Duodenal mucosa (tissue), 2 donors: Measurements from ENCODE around the gene PRPF19.

Source experiments
- H3K27ac ChIP-seq: one replicate; pipeline ENCODE4 v1.7.0; 2013; ENCODE audit warnings: low read depth, low read length
- H3K27me3 ChIP-seq, 2 donors: one replicate each; pipeline ENCODE4 v1.7.0; 2013; ENCODE audit warnings: low read length in 2 of 2, control low read depth in 1 of 2; ENCODE audit not compliant: insufficient read depth in 2 of 2, control insufficient read depth in 1 of 2
- H3K36me3 ChIP-seq, 2 donors: one replicate each; pipeline ENCODE4 v1.7.0; 2013; ENCODE audit warnings: low read length in 2 of 2, control low read depth in 1 of 2; ENCODE audit not compliant: insufficient read depth in 2 of 2, control insufficient read depth in 1 of 2
- H3K4me1 ChIP-seq, 2 donors: one replicate each; pipeline ENCODE4 v1.7.0; 2013; ENCODE audit warnings: low read length in 2 of 2, control low read depth in 1 of 2; ENCODE audit not compliant: insufficient read depth in 2 of 2, control insufficient read depth in 1 of 2
- H3K4me3 ChIP-seq, 2 donors: one replicate each; pipeline ENCODE4 v1.7.0; 2013; ENCODE audit warnings: low read length in 2 of 2, low read depth in 1 of 2
- H3K9ac ChIP-seq, 2 donors: one replicate each; pipeline ENCODE4 v1.7.0; 2013; ENCODE audit warnings: low read length in 2 of 2, low read depth in 1 of 2
- H3K9me3 ChIP-seq, 2 donors: one replicate each; pipeline ENCODE4 v1.7.0; 2013; ENCODE audit warnings: low read length in 2 of 2, control low read depth in 1 of 2; ENCODE audit not compliant: control insufficient read depth in 1 of 2

The PRPF19 gene

DNA sequence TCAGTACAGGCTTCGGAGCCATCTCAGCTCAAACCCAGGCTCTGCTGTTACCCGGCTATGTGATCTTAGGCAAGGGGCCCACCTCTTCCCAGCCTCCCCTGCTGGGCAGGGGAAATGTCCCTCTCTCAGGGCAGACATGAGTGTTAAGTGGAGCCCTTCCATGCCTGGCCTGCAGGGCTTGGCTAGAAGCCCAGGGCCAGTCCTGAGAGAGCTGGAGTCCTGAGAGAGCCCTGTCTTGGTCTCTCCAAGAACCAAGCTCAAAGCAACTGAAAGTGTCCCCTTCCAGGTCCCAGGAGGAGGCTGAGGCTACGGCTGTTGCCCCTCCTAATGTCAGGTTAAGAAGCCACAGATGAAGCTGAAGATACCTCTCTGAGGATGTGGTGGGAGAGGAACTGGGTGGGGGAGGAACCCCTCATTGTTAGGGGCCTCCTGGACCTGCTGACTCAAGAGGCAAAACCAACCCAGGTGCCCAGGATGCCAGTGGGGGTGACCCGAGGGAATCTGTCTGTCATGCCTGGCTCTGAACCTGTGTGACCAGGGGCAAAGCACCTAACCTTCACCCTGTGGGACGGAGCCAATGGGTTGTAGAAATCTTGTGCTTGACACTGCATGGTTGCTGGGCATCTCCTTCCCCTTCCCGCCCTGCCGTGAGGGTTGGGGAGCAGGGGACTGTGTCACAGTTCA lies 34.9 kb downstream of the PRPF19 start:
- H3K27me3 ChIP-seq = no peaks in the 10 kb centered on the region
- no peak overlapping the region for H3K4me3 ChIP-seq
- no peaks in the 10 kb centered on the region for H3K9me3 ChIP-seq
- H3K27ac ChIP-seq = peak overlapping the region; percentile 28
- H3K4me1 ChIP-seq = peaks cover 20 to 32% of the 10 kb centered on the region in 2 donors
- H3K36me3 ChIP-seq = peaks cover 0 to 2% of the 10 kb centered on the region in 2 donors
- no peak overlapping the region for H3K9ac ChIP-seq

DNA sequence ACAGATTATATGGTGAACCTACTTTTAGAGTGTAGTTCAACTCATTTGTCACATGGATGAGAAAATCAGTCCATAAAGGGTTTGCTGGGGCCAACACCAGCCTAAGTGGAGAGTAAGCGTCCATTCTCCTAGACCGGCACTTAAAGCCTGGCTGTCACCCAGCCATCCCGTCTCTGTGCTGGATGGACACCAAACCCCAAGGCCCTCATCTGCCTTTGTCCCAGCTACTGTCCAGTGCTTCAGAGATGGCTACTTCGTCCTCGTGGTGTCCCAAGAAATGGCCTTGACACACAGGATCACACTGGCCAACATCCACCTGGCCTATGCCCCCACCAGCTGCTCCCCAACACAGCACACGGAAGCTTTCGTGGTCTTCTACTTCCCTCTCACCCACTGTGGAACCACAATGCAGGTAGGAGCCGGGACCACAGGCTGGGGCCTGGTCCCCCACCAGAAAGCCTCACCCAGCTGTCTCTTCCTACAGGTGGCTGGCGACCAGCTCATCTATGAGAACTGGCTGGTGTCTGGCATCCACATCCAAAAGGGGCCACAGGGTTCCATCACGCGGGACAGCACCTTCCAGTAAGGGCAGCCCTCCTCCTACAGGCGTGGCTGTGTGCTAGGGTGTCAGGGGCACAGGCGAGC lies 35.5 kb downstream of the PRPF19 start:
- Histone ChIP-seq H3K9ac (no peak overlapping the region), H3K4me1 (peaks cover 20 to 30% of the 10 kb centered on the region in 2 donors)

DNA sequence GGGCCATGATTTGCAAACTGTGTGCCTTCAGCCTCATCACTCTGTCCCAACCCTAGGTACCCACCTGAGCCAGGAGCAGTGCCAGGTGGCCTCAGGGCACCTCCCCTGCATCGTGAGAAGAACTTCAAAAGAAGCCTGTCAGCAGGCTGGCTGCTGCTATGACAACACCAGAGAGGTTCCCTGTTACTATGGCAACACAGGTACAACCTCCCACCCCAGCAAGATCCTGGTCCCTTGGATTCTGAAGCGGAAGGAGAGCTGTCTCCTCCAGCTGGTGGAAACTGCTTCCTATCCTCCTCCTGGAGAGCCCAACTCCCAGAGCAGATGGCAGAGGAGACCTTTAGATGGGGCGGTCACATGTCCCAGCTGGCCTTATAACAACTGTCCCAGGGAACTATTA lies 36.1 kb downstream of the PRPF19 start:
- H3K4me3 ChIP-seq = no peak overlapping the region
- no peak overlapping the region for H3K27ac ChIP-seq
- H3K9me3 ChIP-seq = no peaks in the 10 kb centered on the region
- no peaks in the 10 kb centered on the region for H3K27me3 ChIP-seq
- H3K36me3 ChIP-seq = peaks cover 0 to 2% of the 10 kb centered on the region in 2 donors
- H3K9ac ChIP-seq = no peak overlapping the region
- H3K4me1 ChIP-seq = peaks cover 20 to 28% of the 10 kb centered on the region in 2 donors

More for the DNA sequence above, 35.5 kb downstream of the PRPF19 start:
- Histone ChIP-seq H3K9me3 (no peaks in the 10 kb centered on the region), H3K27me3 (no peaks in the 10 kb centered on the region), H3K36me3 (peaks cover 0 to 2% of the 10 kb centered on the region in 2 donors), H3K27ac (peak overlapping the region; percentile 6), H3K4me3 (no peak overlapping the region)

DNA sequence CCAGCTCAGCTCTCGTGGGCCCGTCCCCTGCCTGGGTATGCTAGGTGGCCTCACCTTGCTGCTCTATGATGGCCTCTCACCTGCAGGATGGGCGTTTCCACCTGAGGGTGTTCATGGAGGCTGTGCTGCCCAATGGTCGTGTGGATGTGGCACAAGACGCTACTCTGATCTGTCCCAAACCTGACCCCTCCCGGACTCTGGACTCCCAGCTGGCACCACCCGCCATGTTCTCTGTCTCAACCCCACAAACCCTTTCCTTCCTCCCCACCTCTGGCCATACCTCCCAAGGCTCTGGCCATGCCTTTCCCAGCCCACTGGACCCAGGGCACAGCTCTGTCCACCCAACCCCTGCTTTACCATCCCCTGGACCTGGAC lies 36.9 kb downstream of the PRPF19 start:
- Histone ChIP-seq H3K4me1 (peaks cover 20 to 28% of the 10 kb centered on the region in 2 donors), H3K27ac (no peak overlapping the region), H3K9me3 (no peaks in the 10 kb centered on the region), H3K9ac (no peak overlapping the region), H3K27me3 (no peaks in the 10 kb centered on the region), H3K4me3 (no peak overlapping the region), H3K36me3 (no peaks in the 10 kb centered on the region)

DNA sequence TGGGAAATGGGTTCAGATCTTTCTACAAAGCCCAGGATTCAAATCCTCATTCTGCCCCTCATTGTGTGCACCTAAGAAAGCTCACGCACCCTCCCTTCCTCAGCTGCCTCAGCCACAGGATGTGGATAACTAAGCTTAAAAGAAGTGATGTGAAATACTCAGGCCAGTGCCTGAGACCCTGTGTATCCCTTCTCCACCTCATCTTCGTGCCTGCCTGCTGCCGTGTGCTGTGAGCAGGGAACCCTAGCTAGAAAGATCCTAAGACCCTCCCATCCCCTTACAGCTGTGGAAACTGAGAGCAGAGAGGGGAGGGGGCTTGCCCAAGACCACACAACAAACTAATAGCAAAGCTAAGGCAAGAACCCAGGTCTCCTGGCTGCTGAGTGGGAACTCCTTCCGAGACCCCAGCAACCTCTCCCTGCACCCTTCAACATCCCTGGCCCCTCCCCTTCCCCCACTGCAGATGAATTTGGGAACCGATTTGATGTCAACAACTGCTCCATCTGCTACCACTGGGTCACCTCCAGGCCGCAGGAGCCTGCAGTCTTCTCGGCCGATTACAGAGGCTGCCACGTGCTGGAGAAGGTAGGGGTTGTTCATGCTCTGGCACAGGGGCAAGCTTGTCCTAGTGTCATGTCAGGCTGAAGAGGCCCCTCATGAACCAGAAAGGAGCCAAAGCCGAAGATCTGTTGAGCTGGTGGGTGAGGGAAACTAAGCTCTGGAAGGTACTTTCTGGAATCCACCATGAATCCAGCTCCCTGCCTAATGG lies 37.5 kb downstream of the PRPF19 start:
- H3K4me3 ChIP-seq = no peak overlapping the region
- H3K27me3 ChIP-seq = no peaks in the 10 kb centered on the region
- H3K27ac ChIP-seq = no peak overlapping the region
- H3K9ac ChIP-seq = no peak overlapping the region
- no peaks in the 10 kb centered on the region for H3K36me3 ChIP-seq
- no peaks in the 10 kb centered on the region for H3K9me3 ChIP-seq
- H3K4me1 ChIP-seq = peaks cover 20 to 28% of the 10 kb centered on the region in 2 donors

DNA sequence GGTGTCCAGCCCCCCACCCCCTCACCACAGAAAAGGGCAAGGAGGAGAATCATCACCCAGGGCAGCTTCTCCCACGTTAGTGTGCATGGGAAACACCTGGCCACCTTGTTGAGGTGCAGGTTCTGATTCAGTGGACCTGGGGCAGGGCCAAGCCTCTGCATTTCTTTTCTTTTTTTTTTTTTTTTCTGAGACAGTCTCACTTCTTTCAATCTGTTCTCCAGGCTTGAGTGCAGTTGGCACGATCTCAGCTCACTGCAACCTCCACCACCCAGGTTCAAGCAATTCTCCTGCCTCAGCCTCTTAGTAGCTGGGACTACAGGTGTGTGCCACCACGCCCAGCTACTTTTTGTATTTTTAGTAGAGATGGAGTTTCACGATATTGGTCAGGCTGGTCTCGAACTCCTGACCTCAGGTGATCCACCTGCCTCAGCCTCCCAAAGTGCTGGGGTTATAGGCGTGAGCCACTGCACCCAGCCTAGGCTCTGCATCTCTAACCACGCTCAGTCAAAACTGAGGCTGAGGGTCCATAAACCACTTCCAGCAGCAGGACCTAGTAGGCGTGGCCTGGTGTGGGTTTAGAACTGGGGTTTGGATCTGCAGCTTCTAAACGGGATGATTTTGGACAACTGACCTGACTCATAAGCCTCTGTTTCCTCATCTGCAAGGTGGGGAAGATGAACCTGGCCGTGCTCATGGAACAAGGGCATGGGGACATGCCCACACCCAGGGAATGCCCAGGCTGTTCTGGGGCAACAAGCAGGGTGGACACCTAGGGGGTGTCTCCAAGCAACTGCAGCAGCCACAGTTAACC lies 38.3 kb downstream of the PRPF19 start:
- H3K9me3 ChIP-seq = no peaks in the 10 kb centered on the region
- H3K36me3 ChIP-seq = no peaks in the 10 kb centered on the region
- H3K9ac ChIP-seq = no peak overlapping the region
- peaks cover 20 to 22% of the 10 kb centered on the region in 2 donors for H3K4me1 ChIP-seq
- no peak overlapping the region for H3K27ac ChIP-seq
- no peaks in the 10 kb centered on the region for H3K27me3 ChIP-seq
- no peak overlapping the region for H3K4me3 ChIP-seq

DNA sequence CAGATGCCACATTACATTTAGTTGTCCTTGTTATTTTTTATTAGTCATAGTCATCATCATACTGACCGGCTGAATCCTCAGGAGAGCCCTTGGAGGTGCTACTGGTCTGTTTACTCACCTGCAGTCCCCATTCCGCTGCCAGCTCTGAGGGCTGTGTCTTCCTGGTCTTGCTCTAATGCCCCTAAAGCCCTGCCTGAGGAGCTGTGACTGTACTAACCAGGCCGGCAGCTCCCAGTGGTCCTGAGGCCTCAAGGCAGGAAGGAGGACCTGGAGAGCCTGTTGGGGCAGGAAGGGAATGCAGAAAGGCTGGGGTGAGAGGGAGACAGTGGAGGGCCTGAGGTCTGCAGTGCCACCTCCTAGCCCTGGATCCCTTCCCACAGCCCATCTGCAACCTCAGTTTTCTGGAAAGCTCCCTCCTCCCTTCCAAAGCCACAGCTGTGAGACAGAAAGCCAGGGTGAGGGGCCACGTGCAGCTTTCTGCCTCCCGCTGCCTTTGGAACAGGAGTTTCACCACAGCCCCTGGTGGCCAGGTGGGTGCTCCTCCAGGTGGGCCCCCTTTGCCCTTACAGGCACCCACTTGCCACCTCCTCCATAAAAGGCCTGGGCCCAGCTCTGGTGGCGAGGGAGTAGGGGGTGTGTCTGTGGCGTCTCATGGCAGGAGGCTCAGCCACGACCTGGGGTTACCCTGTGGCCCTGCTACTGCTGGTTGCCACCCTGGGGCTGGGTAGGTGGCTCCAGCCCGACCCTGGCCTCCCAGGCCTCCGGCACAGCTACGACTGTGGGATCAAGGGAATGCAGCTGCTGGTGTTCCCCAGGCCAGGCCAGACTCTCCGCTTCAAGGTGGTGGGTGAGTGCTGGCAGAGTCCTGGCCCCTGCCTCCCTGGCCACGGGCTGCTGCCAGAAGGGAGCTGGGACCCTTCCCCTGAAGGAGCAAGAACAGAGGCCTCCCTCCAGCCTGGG lies 39.2 kb downstream of the PRPF19 start, which contains the start of gene ZP1:
ZP1 (plus strand) TSS at position 632 of the 960 bp plus-strand sequence; CDS start at position 652, 20 bp downstream.
- H3K4me1 ChIP-seq = peaks cover 11 to 15% of the 10 kb centered on the region in 2 donors
- H3K27ac ChIP-seq = no peak within 1 kb of the TSS
- H3K9me3 ChIP-seq = no peaks in the 10 kb centered on the region
- no peaks in the 10 kb centered on the region for H3K36me3 ChIP-seq
- no peak within 1 kb of the TSS for H3K4me3 ChIP-seq
- no peak within 1 kb of the TSS for H3K9ac ChIP-seq
- H3K27me3 ChIP-seq = no peaks in the 10 kb centered on the region

DNA sequence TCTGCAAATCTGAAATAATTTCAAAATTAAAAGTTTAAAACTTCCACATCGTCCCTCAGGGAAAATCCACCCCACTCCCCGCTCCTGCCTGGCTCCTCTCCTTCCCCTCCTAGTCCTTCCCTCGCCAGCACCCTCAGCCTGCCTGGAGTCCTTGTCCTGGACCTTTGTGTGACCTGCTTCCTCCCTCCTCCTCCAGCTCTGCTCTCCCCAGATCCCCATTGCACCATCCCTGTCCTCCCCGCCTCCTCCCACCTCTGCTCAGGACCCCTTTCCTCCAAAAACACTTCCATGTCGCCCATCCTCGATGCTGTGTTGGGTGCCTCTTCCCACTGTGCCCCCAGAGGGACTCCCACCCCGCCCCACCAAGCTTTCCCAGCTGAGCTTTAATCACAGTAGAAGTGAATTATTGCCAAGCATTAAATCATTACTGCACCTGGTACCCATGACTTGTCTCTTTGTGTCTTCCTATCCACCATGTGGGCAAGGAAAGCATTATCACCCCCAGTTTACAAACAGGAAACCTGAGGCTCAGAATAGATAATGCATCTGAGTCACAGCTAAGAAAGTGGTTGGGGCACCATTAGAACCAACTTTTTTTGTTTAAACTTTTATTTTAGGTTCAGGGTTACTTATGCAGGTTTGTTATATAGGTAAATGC lies 41.4 kb downstream of the PRPF19 start:
- Histone ChIP-seq H3K9ac (no peak overlapping the region), H3K36me3 (no peaks in the 10 kb centered on the region), H3K27ac (no peak overlapping the region), H3K4me1 (peaks cover 0 to under 1% of the 10 kb centered on the region in 2 donors), H3K9me3 (no peaks in the 10 kb centered on the region), H3K27me3 (no peaks in the 10 kb centered on the region), H3K4me3 (no peak overlapping the region)
